Anterior cingulate cortex (tissue), 58 donors: ENCODE results near the gene GARIN5B.

Experiments used
- DNase-seq, 58 donors: peaks; one replicate each; lab custom pipeline; 2025; lab: John Stamatoyannopoulos, UW

The GARIN5B gene

GRCh38 chr19:55372316-55373081, 9.4 kb upstream of the GARIN5B start:
- DNase-seq: no peak

- no peak for DNase-seq
These were observed 7.4 kb upstream of the GARIN5B start, which contains the start of gene IL11 for GRCh38 chr19:55370305-55370988. TSS of gene IL11 (minus strand) at chr19:55370463. CDS start at chr19:55370310, 153 bp downstream.

- DNase-seq: peak in 2 of 58 donors; percentile 6 to 36
These were observed 6.7 kb upstream of the GARIN5B start for GRCh38 chr19:55369653-55370304.

DNA sequence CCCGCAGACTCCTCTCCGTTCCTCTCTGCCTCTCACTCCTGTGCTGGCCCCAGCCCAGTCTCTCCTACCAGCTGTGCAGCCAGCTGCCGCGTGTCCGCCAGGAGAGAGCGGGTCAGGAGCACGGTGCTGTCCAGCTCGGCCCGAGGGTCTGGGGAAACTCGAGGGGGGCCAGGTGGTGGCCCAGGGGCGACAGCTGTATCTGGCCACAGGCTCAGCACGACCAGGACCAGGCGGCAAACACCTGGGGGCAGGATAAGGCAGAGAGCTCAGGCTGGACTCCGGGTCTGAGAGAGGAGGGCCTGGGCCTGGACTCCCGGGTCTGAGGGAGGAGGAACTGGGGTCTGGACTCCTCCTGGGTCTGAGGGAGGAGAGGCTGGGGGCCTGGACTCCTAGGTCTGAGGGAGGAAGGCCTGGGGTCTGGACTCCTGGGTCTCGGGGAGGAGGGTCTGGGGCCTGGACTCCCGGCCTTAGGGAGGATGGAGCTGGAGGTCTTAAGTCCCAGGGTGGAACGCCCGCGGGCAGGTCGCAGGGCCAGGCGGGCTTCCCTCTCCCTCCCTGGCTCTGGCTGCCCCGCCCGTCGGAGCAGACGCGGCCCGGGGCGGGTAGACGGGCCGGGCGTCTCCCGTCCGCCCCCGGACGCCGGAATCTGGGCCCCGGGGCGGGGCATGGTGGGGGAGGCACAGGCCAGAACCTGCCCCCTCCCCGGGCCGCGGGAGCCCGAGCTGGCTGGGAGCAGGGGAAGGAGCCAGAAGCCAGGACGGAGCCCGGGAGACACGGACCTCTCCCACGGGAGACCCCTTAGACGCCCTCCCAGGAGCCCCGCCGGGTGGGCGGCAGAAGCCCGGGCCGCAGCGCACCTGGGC, 5.9 kb upstream of the GARIN5B start:
- DNase-seq: no peak

DNA sequence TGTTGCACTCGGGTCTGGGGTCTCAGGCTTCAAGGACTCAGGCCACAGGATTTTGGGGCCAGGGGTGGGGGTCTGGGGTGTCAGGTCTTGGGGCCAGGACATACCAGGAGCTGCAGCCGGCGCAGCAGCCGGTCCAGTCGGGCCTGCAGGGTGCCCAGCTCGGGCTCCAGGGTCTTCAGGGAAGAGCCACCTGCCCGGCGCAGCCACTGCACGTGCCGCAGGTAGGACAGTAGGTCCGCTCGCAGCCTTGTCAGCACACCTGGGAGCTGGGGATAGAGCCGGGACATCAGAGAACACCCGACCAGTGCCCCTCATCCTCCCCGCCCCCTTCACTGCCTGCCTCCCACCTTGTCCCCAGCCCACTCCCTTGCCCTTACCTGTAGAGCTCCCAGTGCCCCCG, 5.0 kb upstream of the GARIN5B start:
- no peak for DNase-seq

- DNase-seq: no peak
These were observed 3.7 kb upstream of the GARIN5B start for GRCh38 chr19:55366790-55367189.

GRCh38 chr19:55365964-55366363, 2.9 kb upstream of the GARIN5B start:
- peak in 1 of 58 donors; percentile 15 for DNase-seq

DNA sequence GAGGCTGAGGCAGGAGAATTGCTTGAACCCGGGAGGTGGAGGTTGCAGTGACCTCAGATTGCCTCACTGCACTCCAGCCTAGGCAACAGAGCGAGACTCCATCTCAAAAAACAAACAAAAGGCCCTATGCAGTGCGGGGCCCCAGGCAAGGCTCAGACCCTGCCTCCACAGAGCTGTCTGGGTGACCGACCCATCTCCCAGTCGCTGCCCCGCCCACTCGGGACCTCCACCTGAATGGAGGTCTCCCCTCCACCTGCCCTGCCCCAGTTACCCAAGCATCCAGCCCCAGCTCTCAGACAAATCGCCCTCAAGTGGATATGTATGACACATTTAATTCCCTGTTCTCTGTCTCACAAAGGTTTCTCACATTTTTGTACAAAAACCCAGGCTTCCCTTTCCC, 2.2 kb upstream of the GARIN5B start:
- no peak for DNase-seq

DNA sequence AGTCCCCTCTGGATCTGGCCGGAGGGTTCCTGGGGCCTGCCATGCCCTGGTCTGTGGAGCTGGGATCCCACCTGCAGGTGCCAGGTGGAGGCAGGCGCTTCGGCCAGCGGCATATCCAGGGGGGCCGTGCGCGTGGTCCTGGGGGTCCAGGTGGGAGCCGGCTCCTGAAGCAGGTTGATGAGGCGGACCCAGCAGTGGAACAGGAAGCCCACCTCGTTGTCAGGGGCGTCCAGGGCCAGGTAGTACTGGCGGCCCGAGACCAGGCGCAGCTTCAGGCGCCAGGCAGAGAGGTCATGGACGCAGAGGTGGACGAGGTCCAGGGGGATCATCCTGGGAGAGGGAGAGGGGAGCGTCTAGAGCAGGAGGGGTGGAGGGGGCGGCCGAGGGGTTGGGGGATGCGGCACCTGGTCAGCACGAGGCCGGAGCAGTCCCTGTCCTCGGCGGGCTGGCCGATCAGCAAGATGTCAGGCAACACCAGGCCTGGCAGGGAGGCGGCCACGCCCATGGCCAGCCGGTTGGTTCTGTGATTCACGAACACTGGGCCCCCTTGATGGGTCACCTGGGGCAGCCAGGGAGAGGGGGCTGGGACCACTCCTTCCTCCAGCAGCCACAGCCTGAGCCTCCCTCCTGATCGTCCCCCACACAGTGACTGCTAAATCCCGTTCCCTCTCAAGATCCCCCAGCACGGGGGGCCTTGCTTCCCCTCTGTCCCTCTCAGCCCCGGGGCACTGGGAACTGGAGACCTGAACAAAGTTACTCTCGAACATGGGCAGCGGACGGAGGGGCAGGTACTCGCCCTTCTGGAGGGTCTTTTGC, 678 bp downstream of the GARIN5B start:
- no peak for DNase-seq

- no peak for DNase-seq
These were observed 2.2 kb downstream of the GARIN5B start for GRCh38 chr19:55360902-55361301.

DNA sequence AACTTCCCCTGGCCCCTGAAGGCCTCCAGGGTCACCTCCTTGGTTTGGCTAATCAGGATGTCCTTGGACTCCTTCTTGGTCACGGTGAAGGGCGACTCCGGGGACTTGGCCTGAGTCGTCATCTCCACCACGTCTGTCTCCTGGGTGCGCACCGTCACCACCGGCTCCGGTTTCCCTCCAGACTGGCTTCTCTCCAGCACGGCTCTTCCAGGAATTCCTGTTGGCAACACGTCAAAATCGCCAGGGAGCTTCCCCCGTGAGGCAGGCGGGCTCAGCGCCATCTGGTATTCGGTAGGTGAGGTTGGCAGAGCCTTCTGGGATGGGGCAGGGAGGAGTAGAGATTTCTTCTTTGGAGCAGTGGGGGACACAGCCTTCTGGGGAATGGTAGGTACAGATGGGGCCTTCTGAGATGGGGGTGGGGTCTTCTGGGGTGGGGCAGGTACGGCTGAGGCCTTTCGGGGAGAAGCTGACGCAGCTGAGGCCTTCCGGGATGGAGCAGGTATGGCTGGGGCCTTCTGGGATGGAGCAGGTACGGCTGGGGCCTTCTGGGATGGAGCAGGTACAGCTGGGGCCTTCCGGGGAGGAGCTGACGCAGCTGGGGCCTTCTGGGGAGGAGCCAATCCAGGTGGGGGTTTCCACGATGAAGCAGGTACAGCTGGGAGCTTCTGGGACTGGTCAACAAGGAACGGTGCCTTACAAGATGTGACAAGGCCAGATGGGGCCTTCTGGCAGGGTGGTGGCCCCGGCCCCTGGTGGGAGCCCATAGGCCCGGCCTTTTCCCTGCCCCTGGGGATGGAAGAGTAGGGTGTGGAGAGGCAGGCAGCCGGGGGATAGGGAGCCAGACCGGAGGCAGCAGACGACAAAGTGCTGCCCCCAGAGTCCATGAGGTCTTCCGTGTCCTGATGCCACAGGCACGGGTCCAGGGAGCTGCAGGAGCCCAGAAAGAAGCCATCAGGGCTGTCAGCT, 3.8 kb downstream of the GARIN5B start:
- no peak for DNase-seq

GRCh38 chr19:55358493-55358892, 4.6 kb downstream of the GARIN5B start:
- DNase-seq: no peak

GRCh38 chr19:55355213-55355821, 7.7 kb downstream of the GARIN5B start:
- no peak for DNase-seq

- DNase-seq: no peak
These were observed 8.3 kb downstream of the GARIN5B start, which contains the start of gene COX6B2 for GRCh38 chr19:55354698-55355212. TSS of gene COX6B2 (minus strand) at chr19:55354719. CDS start at chr19:55354521, 198 bp downstream.

DNA sequence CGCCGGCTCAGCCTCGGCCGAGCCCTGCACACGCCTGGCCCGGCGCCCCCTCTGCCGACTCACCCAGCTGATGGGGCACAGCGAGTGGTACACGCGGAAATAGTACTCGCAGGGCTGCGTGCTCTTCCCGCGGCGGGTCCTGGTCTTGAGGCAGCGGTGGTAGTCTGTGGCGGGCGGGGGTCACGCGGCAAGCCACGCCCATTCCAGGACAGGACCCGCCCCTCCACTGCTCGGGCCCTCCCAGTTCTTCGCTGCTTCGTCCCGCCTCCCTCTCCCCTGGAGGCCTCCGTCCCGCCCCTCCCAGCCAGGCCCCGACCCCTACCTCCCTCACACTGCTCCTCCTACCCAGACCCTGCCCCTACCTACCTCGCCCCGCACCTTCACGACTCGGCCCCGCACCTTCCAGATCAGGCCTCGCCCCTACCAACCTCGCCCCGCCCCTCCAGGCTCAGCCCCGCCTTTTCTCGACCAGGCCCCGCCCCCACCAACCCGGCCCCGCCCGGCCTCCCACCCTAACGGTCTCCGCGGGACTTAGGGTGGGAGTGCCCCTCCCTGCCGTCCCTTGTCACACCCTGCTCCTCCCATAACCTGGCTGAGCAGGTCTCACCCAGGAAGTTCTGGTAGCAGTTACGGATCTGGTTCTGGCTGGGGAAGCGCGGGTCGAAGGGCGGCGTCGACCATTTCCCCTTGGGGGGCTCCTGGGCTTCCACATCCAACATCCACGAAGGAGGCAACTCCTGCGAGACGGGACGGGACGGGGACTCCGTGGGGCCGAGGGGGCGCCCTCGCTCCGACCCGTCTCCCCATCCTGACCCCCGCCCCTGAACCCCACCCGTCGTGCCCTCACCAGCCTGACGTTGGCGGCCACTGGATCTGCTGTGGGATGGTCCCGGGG, 9.0 kb downstream of the GARIN5B start:
- DNase-seq: peak in 4 of 58 donors; percentile 6 to 27 (median 23)

- no peak for DNase-seq
These were observed 9.7 kb downstream of the GARIN5B start for GRCh38 chr19:55353356-55353802.
